ENCODE results near the gene ARR3.
"Not testable (repeated sequence)": the region's sequence is repeated elsewhere in the genome, so short reads cannot be mapped to it uniquely, and the experiment has no call there.

Gene ARR3

GRCh38 chrX:70279081-70279480 is 10.9 kb downstream of the ARR3 start:
- in situ Hi-C loops (cut with MboI; ENCODE audit: low sequenced_read_pairs): no loop called here

- in situ Hi-C loops (cut with MboI; ENCODE audit: low sequenced_read_pairs): no loop called here
Measured at GRCh38 chrX:70280573-70280972, 12.4 kb downstream of the ARR3 start.

- in situ Hi-C loops (cut with MboI; ENCODE audit: low sequenced_read_pairs): no loop called here
Measured at GRCh38 chrX:70281951-70282350, 13.8 kb downstream of the ARR3 start, which contains the start of gene RAB41. TSS of gene RAB41 (plus strand) at chrX:70282172. CDS start at chrX:70282218, 46 bp downstream.

- in situ Hi-C loops (cut with MboI; ENCODE audit: low sequenced_read_pairs): no loop called here
Measured at GRCh38 chrX:70289168-70289792, 21.1 kb downstream of the ARR3 start.

- in situ Hi-C loops (cut with MboI; ENCODE audit: low sequenced_read_pairs): no loop called here
Measured at GRCh38 chrX:70289793-70290770, 21.9 kb downstream of the ARR3 start, which contains the start of the genes KIF4A and PDZD11. TSS of gene KIF4A (plus strand) at chrX:70290104. CDS start at chrX:70290459, 355 bp downstream. TSS of gene PDZD11 (minus strand) at chrX:70289927. CDS start at chrX:70289341, 586 bp downstream.

GRCh38 chrX:70292788-70293187 is 24.7 kb downstream of the ARR3 start:
- in situ Hi-C loops (cut with MboI; ENCODE audit: low sequenced_read_pairs): no loop called here

GRCh38 chrX:70293621-70294020 is 25.5 kb downstream of the ARR3 start:
- in situ Hi-C loops (cut with MboI; ENCODE audit: low sequenced_read_pairs): no loop called here

- in situ Hi-C loops (cut with MboI; ENCODE audit: low sequenced_read_pairs): no loop called here
Measured at GRCh38 chrX:70301716-70302115, 33.6 kb downstream of the ARR3 start.

GRCh38 chrX:70313503-70313902 is 45.4 kb downstream of the ARR3 start:
- in situ Hi-C loops (cut with MboI; ENCODE audit: low sequenced_read_pairs): no loop called here

- in situ Hi-C loops (cut with MboI; ENCODE audit: low sequenced_read_pairs): no loop called here
Measured at GRCh38 chrX:70322784-70323183, 54.6 kb downstream of the ARR3 start.

GRCh38 chrX:70323628-70324027 is 55.5 kb downstream of the ARR3 start:
- in situ Hi-C loops (cut with MboI; ENCODE audit: low sequenced_read_pairs): not testable (repeated sequence)

GRCh38 chrX:70324326-70324725 is 56.2 kb downstream of the ARR3 start:
- in situ Hi-C loops (cut with MboI; ENCODE audit: low sequenced_read_pairs): no loop called here

GRCh38 chrX:70331161-70331560 is 63.0 kb downstream of the ARR3 start:
- in situ Hi-C loops (cut with MboI; ENCODE audit: low sequenced_read_pairs): no loop called here

All from HL-60/S4 (cell line).